Measurements from ENCODE around the gene ANKRD34B.
"Not testable (repeated sequence)": the region's sequence is repeated elsewhere in the genome, so short reads cannot be mapped to it uniquely, and the experiment has no call there.

ANKRD34B gene

DNA sequence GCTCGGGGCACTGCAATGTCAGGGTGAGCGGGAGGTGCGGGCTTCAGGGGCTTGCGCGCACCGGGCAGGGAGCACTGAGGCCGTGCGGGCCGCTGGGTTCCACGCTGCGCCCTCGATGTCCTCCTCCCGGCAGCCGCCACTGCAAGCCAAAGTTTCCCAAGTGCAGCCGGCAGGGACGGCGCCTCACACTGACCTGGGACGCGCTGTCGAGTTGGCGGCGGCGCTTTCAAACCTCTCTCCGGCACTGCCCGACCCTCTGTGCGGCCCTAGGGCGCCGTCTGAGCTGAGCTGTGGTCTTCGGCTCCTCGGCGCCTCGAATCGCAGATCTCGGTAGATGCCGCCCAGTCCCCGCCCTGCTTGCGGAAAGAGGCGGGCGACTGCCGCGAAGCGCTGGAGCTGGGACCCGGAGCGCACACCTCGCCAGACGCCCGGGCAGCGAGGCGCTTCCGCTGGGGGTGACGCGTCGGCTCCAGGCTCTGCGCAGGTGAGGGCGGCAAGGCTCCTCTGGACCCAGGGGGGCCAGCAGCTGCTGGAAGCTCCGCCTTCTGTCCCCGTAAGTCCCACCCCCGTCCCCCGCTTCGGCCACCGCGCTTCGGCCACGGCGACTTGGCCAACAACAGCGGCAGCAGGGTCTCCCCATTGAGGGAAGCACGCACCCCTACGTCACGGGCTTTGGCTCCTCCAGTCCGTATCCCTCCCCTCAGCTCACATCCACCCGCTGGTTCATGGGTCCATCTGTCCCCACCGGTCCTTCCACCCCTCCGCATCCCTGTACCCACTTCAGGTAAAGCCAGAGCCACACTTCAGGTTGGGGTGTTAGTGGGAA is at the start of gene ANKRD34B:
Gene ANKRD34B, minus strand, starts transcription at position 320 of the 826 bp plus-strand sequence. CDS start 10,261 bp downstream, outside the sequence.
- no peak for DNase-seq

DNA sequence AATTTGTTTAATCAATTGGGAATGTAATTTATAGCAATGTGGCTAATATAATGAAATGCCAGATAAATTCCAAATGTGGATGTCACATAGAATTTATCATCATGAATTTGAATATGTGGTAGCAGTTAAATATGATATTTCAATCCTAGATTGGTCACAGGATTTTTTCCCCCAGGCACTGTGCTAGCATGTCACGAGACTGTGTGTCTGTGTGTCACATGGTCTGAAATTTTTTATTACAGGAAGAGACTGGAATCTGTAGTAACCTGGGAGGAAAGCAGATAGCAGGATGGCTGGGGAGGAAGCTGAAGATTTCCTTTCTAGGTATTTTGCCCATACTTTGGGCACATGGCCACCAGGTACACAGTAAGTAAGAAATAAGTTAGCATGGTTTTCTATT is 49.0 kb upstream of the ANKRD34B start:
- DNase-seq, result no peak

- DNase-seq, result no peak
These were observed 48.4 kb upstream of the ANKRD34B start for GRCh38 chr5:80618438-80618837.

- no peak for DNase-seq
These were observed 45.3 kb upstream of the ANKRD34B start for GRCh38 chr5:80615266-80615914.

DNA sequence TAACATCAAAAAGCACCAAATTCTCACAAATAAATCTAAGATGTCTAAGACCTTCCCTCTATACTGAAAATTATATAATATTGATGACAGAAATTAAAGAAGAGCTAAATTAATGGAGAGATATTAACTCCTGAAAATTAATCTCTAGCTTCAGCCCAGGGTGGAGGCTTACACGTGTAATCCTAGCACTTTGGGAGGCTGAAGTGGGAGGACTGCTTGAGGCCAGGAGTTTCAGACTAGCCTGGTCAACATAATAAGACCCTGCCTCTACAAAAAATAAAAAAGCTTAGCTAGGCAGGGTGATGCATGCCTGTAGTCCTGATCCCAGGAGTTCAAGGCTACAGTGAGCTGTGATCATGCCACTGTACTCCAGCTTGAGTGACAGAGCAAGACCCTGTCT is 39.6 kb upstream of the ANKRD34B start:
- DNase-seq, result no peak

GRCh38 chr5:80608731-80609130 is 38.7 kb upstream of the ANKRD34B start:
- no peak for DNase-seq

- no peak for DNase-seq
These were observed 37.8 kb upstream of the ANKRD34B start for GRCh38 chr5:80607832-80608231.

- DNase-seq, result no peak
These were observed 37.3 kb upstream of the ANKRD34B start for GRCh38 chr5:80607343-80607742.

DNA sequence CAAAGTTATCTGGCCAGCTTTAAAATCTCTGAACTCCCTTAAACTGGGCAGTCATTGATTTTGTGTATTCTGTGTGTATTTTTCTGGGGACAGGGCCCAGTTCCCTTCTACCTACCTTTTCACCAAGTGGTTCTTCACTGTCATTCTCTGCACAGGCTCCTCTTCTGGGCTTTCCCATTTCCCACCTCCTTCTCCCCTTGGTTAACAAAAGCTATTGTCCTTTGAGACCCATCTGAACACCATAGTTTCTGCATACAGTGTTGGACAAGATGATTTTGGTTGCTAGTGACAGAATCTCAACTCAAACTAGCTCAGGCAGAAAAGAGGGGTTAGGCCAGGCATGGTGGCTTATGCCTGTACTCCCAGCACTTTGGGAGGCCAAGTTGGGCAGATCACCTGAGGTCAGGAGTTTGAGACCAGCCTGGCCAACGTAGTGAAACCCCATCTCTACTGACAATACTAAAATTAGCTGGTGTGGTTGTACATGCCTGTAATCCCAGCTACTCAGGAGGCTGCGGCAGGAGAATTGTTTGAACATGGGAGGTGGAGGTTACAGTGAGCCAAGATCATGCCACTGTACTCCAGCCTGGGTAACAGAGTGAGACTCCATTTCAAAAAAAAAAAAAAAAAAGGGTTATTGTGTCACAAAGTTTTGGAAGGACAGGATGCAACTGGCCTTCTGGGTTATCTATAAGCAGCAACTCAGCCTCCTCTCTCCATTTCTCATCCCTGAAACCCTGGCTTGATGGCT is 31.0 kb upstream of the ANKRD34B start:
- no peak for DNase-seq

DNA sequence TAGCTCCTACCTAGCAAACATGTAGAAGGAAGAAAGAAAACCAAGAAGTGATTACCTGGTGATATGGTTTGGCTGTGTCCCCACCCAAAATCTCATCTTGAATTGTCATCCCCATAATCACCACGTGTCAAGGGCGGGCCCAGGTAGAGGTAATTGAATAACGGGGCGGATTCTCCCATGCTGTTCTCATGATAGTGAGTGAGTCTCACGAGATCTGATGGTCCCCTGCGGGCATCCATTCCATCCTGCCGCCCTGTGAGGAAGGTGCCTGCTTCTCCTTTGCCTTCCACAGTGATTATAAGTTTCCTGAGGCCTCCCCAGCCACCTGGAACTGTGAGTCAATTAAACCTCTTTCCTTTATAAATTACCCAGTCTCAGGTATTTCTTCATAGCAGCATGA is 27.4 kb upstream of the ANKRD34B start:
- no peak for DNase-seq

- no peak for DNase-seq
These were observed 24.7 kb upstream of the ANKRD34B start for GRCh38 chr5:80594810-80595209.

- DNase-seq, result no peak
These were observed 22.7 kb upstream of the ANKRD34B start for GRCh38 chr5:80592761-80593160.

DNA sequence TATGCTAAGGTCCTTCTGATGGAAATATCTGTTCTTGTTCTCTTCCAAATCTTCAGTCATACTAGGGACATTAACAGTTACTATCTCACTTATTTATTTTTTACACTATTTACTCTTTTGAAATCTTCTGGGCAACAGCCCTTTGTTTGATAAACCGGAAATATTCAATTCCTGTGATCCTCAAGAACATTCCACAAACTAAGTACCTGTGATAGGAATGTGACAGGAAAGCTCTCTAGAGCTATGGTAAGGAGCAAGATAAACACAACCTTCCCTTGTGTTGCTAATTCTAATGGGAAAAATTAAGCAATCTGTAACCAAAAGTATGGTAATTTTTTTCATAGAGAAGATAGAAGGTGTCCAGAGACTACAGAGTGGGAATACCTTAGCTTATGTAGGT is 22.0 kb upstream of the ANKRD34B start:
- no peak for DNase-seq

DNA sequence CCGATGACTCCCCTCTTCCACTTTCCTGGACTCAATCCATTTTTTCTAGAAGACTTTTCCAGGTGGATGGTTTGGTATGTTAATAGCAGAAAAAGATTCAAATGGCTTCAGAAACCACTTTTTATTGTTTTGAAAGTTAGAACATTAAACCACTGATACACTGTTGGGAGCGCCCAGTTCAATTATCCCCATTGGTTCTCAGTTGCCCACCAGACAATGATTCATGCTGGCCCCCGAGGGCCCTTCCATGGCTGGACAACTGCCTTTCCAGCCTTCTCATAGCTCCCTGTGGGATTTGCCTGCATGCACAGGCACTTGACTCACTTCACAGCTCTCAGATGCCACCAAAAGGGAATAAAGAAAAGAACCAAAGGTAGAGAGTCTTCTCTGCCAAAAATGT is 21.3 kb upstream of the ANKRD34B start:
- DNase-seq, result no peak

DNA sequence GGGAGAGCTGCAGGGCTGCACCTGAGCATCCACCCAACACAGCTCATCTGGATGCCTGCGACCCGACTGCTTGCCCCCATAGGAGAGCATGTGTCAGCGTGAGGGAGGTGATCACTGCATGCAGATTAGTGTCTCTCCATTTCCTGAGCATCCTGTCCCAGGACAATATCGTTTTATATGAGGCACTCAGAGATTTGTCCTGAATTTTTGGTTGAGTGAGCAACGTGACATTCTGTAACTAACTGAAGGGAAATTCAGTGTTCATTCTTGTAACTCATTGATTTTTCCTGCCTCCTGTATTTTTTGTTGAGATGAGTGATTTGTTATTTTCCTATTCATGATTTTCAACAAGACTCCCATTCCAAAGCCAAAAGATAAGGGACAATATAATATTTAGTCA is 20.7 kb upstream of the ANKRD34B start:
- DNase-seq, result no peak

- no peak for DNase-seq
These were observed 18.9 kb upstream of the ANKRD34B start for GRCh38 chr5:80588858-80589540.

DNA sequence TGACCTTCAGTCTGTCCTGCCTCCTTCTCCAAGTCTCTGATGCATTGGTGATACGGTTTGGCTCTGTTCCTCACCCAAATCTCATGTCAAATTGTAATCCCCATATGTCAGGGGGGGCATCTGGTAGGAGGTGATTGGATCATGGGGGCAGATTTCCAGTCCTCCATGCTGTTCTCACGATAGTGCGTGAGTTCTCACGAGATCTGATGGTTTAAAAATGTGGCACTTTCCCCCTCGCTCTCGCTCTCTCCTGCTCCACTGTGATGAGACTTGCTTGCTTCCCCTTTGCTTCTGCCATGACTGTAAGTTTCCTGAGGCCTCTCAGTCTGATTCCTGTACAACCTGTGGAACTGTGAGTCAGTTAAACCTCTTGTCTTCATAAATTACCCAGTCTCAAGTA is 14.7 kb upstream of the ANKRD34B start:
- DNase-seq, result no peak

- not testable (repeated sequence) for DNase-seq
These were observed 10.2 kb upstream of the ANKRD34B start for GRCh38 chr5:80580291-80580690.

- no peak for DNase-seq
These were observed 9.0 kb upstream of the ANKRD34B start for GRCh38 chr5:80579050-80579449.

- DNase-seq, result no peak
These were observed 7.6 kb upstream of the ANKRD34B start for GRCh38 chr5:80577707-80578106.

DNA sequence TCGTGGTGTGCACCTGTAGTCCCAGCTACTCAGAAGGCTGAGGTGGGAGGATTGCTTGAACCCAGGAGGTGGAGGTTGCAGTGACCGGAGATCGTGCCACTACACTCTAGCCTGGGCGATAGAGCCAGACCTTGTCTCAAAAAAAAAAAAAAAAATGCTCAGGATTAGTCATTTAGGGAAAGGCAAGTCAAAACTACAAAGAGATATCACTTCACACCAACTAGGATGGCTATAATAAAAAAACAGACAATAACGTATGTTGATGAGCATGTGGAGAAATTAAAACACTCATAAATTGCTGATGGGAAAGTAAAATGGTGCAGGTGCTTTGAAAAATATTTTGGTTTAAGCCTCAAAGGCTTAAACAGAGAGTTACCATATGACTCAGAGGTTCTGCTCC is 6.3 kb upstream of the ANKRD34B start:
- no peak for DNase-seq

DNA sequence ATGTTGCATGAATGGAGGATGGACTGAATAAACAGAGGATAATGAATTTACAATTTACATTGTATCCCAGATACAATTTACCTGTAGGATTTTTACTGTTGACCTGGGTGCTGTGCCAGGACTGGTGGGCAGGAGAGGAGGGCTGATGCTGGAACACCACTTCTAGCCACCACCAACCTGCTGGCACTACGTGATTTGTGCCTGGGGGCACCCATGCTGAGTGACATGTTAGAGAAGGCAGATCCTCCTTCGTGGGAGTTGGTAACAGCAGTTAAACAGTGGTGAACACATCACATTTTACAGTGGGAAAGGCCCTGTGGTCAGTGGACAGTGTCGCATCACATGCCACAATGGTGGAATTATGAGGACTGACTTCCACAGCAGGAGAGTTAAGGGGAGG is 3.0 kb upstream of the ANKRD34B start:
- no peak for DNase-seq

Data from stimulated activated naive CD4-positive, alpha-beta T cell (primary cell).